GM13977 (cell line): ENCODE results near the gene FADS2.
"Not testable (repeated sequence)": the region's sequence is repeated elsewhere in the genome, so short reads cannot be mapped to it uniquely, and the experiment has no call there.

ENCODE experiments used
- DNase-seq: peaks from one replicate; pipeline ENCODE4 v3.0.0; 2012; ENCODE audit warnings: low spot score
- in situ Hi-C: fragments of 300-500 bp; cut with MboI; formaldehyde crosslinking; loops from one replicate; pipeline ENCODE4 v1.12.0; 2022; ENCODE audit warnings: low sequenced_read_pairs, low pct_unique_long_range_greater_than_20kb, mixed read lengths, inconsistent platforms; ENCODE audit not compliant: unreplicated experiment
- TF ChIP-seq, protein P1 (sequence below): IDR thresholded peaks from 2 replicates; pipeline ENCODE4 v1.5.1; 2012; ENCODE audit warnings: mild to moderate bottlenecking, control low read depth; ENCODE audit not compliant: insufficient read depth; ENCODE audit errors: extremely low read depth, missing control alignments

Gene FADS2

DNA sequence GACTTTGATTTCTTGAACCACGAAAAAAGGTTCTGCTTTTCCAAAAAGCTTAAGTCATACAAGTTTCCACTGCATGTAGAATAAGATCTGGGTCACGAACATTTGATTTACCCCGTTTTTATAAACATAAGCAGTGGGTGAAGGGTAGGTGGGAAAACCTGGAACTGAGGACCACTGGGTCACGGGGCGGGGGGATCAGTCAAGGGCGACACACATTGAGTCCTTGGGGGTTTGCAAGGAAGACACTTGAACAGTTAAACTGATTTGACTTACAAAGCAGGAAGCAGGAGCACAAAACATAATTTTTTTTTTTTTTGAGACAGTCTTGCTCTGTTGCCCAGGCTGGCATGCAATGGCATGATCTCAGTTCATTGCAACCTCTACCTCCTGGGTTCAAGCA, 52.4 kb downstream of the FADS2 start:
- TF ChIP-seq, protein P1, sequence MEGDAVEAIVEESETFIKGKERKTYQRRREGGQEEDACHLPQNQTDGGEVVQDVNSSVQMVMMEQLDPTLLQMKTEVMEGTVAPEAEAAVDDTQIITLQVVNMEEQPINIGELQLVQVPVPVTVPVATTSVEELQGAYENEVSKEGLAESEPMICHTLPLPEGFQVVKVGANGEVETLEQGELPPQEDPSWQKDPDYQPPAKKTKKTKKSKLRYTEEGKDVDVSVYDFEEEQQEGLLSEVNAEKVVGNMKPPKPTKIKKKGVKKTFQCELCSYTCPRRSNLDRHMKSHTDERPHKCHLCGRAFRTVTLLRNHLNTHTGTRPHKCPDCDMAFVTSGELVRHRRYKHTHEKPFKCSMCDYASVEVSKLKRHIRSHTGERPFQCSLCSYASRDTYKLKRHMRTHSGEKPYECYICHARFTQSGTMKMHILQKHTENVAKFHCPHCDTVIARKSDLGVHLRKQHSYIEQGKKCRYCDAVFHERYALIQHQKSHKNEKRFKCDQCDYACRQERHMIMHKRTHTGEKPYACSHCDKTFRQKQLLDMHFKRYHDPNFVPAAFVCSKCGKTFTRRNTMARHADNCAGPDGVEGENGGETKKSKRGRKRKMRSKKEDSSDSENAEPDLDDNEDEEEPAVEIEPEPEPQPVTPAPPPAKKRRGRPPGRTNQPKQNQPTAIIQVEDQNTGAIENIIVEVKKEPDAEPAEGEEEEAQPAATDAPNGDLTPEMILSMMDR = no peak
- in situ Hi-C loops = loop anchor here (10.0 kb wide), 1 partner anchor 194 kb away; no protein-coding TSS in a partner anchor
- DNase-seq = no peak

DNA sequence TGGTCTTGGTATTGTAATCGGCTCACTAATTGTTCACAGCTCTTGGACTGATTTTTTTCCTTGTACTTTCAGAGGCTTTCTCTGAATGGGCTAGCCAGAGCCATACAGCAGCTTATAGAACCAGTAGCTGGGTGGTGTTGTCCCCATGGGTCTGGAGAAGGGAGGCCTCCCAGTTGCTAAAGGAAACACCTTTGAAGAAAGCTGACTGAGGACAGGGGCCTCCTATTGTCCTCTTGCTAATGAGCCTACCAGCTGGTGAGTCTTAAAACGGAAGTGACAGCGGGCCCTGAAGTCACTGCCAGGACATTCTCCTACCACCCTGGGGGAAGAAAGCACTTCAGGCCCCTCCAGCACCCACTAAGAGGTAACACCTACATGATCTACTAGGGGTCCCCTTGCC, 53.3 kb downstream of the FADS2 start:
- TF ChIP-seq, protein P1 = no peak
- DNase-seq = no peak
- in situ Hi-C loops = loop anchor here (10.0 kb wide), 1 partner anchor 193 kb away; no protein-coding TSS in a partner anchor

DNA sequence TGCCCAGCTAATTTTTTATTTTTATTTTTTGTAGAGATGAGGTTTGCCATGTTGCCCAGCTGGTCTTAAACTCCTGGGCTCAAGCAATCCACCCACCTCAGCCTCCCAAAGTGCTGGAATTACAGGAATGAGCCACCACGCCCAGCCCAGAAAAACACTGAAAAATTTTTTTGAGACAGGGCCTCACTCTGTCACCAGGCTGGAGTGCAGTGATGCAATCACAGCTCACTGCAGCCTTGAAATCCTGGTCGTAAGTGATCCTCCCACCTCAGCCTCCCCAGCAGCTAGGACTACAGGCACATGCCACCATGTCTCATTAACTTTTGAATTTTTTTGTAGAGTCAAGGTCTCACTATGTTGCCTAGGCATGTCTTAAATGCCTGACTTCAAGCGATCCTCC, 54.2 kb downstream of the FADS2 start:
- in situ Hi-C loops = loop anchor here (10.0 kb wide), 1 partner anchor 193 kb away; no protein-coding TSS in a partner anchor
- DNase-seq = not testable (repeated sequence)

DNA sequence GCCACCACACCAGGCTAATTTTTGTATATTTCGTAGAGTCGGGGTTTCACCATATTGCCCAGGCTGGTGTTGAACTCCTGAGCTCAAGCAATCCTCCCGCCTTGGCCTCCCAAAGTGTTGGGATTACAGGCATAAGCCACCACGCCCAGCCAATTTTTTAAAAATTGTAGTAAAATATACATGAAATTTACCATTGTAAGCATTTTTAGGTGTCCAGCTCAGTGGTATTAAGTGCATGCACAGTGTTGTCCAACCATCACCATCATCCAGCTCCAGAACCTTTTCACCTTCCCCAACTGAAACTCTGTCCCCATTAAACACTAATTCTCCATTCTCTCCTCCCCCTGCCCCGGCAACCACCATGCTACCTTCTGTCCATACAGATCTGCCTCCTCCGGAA, 54.8 kb downstream of the FADS2 start:
- DNase-seq = no peak
- in situ Hi-C loops = loop anchor here (10.0 kb wide), 1 partner anchor 192 kb away; no protein-coding TSS in a partner anchor
- TF ChIP-seq, protein P1 = no peak

DNA sequence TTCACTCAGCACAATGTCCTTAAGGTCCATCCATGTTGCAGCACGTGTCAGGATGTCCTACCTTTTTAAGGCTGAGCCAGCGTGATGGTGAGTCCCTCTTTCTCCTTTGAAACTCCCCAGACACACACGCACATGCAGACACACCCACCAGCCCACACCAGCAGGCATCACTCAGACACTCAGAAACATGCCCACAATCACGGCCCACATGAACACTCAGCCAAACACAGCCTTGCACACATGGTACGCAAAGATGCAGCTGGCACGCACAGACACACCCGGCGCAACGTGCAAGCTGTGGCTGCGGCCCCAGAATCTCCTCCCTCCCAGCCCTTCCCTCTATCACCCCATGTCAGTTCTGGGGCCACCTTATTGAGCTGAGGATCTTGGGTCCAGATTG, 55.2 kb downstream of the FADS2 start:
- DNase-seq = no peak
- TF ChIP-seq, protein P1 = no peak
- in situ Hi-C loops = loop anchor here (10.0 kb wide), 1 partner anchor 191 kb away; no protein-coding TSS in a partner anchor

GRCh38 chr11:61883947-61884346, 55.8 kb downstream of the FADS2 start:
- TF ChIP-seq, protein P1 = no peak
- no peak for DNase-seq
- in situ Hi-C loops = loop anchor here (10.0 kb wide), 1 partner anchor 191 kb away; no protein-coding TSS in a partner anchor

DNA sequence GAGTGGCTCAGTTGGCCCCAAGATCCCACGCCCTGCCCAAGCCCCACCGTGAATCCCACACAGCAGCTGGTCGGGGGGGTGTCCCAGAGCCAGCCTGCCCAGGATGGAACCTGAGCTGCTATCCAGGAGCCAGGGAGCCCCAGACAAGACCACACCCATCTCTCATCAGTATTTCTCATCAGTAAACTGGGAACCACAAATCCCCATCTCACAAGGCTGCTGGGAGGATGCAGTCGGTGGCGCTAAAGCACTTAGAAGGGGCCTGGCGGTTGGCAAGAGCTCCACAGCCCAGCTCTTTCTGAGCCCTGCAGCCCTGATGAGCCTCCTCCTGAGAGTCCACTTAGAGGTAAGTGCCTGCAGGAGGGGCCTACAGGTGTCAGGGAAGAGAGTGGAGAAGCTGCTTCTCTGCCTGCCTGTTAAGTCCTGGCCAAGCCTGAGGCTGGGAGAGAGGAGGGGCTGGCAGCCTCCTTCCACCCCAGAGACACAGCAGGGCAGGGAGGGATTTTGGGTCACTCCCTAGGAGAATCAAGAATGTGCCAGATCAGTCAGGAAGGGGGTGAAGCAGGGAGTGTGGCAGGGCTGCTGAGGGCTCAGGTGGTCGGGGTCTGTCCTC, 57.2 kb downstream of the FADS2 start:
- TF ChIP-seq, protein P1 = no peak
- DNase-seq = no peak
- in situ Hi-C loops = loop anchor here (10.0 kb wide), 1 partner anchor 190 kb away; no protein-coding TSS in a partner anchor
